Astrocyte (in vitro differentiated cells and primary cell): Measurements from ENCODE around the gene LIMS2. TPM values are rescaled to one million over a fixed set of nuclear protein-coding genes. Genes with fewer than 3 reads are reported as not detected.

Experiments
- DNase-seq: peaks from one replicate; pipeline ENCODE4 v3.0.0-alpha.2; 2010; ENCODE audit warnings: low read depth
- FAIRE-seq: peaks from 2 replicates; lab custom pipeline; 2011; peaks lifted over from hg19 to GRCh38; lab: Jason Lieb, UNC
- H2AFZ ChIP-seq: 2 replicates; pipeline ENCODE4 v1.6.0; 2012; ENCODE audit warnings: low read depth, low read length, inconsistent platforms
- H3K27ac ChIP-seq: 2 replicates; pipeline ENCODE4 v1.5.1; 2011; ENCODE audit warnings: low read depth, low read length, inconsistent platforms
- H3K27me3 ChIP-seq: 2 replicates; pipeline ENCODE4 v1.6.0; 2011; ENCODE audit warnings: low read length, inconsistent platforms; ENCODE audit not compliant: insufficient read depth
- H3K36me3 ChIP-seq: 2 replicates; pipeline ENCODE4 v1.5.1; 2011; ENCODE audit warnings: low read length, inconsistent platforms; ENCODE audit not compliant: insufficient read depth
- H3K4me1 ChIP-seq: 2 replicates; pipeline ENCODE4 v1.5.1; 2011; ENCODE audit warnings: low read length, inconsistent platforms; ENCODE audit not compliant: insufficient read depth
- H3K4me2 ChIP-seq: 2 replicates; pipeline ENCODE4 v1.6.0; 2012; ENCODE audit warnings: low read length, inconsistent platforms
- H3K4me3 ChIP-seq: 2 replicates; pipeline ENCODE4 v1.5.1; 2011; ENCODE audit warnings: low read depth, mild to moderate bottlenecking, low read length, inconsistent platforms; ENCODE audit not compliant: insufficient read depth
- H3K79me2 ChIP-seq: 2 replicates; pipeline ENCODE4 v1.6.0; 2012; ENCODE audit warnings: mild to moderate bottlenecking, low read length, inconsistent platforms; ENCODE audit not compliant: insufficient read depth
- H3K9ac ChIP-seq: 2 replicates; pipeline ENCODE4 v1.6.0; 2012; ENCODE audit warnings: mild to moderate bottlenecking, low read length, inconsistent platforms
- H3K9me3 ChIP-seq: 2 replicates; pipeline ENCODE4 v1.5.1; 2012; ENCODE audit warnings: low read depth, mild to moderate bottlenecking, low read length, inconsistent platforms; ENCODE audit not compliant: insufficient read depth
- H4K20me1 ChIP-seq: 2 replicates; pipeline ENCODE4 v1.6.0; 2012; ENCODE audit warnings: low read length, inconsistent platforms; ENCODE audit not compliant: insufficient read depth
- H3K27ac Mint-ChIP-seq: one replicate; pipeline ENCODE4 v1.8.0; 2021; ENCODE audit warnings: mild to moderate bottlenecking, mixed read lengths; ENCODE audit not compliant: unreplicated experiment
- H3K27me3 Mint-ChIP-seq: one replicate; pipeline ENCODE4 v1.8.0; 2021; ENCODE audit warnings: low read depth, mixed read lengths; ENCODE audit not compliant: unreplicated experiment
- H3K36me3 Mint-ChIP-seq: one replicate; pipeline ENCODE4 v1.8.0; 2021; ENCODE audit warnings: low read depth, mixed read lengths; ENCODE audit not compliant: unreplicated experiment
- H3K4me1 Mint-ChIP-seq: one replicate; pipeline ENCODE4 v1.8.0; 2021; ENCODE audit warnings: low read depth, mixed read lengths; ENCODE audit not compliant: unreplicated experiment
- H3K4me3 Mint-ChIP-seq: one replicate; pipeline ENCODE4 v1.8.0; 2021; ENCODE audit warnings: mild to moderate bottlenecking, moderate library complexity, mixed read lengths; ENCODE audit not compliant: unreplicated experiment
- H3K9me3 Mint-ChIP-seq: one replicate; pipeline ENCODE4 v1.8.0; 2021; ENCODE audit warnings: mild to moderate bottlenecking, mixed read lengths; ENCODE audit not compliant: unreplicated experiment
- CTCF ChIP-seq: IDR thresholded peaks from 2 replicates; pipeline ENCODE4 v1.5.1; 2011; ENCODE audit warnings: low read depth, mild to moderate bottlenecking, inconsistent platforms, low read length, moderate library complexity; ENCODE audit not compliant: insufficient read depth
- EZH2 ChIP-seq: IDR thresholded peaks from 2 replicates; pipeline ENCODE4 v1.6.1; 2012; ENCODE audit warnings: mild to moderate bottlenecking, low read length, inconsistent platforms; ENCODE audit not compliant: insufficient read depth
- total RNA-seq: library from RNA; stranded (reverse); gene quantifications from 2 replicates; pipeline ENCODE4 v1.2.1, GENCODE V29; 2021

The LIMS2 gene
- total RNA-seq, 1 donor from 2014 or later: 73.3 TPM

DNA sequence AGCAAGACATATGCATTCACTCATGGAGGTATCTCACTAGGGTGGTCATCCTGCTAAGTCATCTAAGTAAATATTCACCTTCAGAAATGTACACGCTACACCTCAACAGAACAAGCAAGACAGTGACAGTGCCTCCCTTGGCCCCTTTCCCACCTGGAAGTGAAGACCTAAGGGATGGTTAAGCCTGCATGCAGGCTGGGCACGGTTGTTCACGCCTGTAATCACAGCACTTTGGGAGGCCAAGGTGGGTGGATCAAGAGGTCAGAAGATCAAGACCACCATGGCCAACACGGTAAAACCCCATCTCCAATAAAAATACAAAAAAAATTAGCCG lies 4.4 kb downstream of the LIMS2 start:
- no peaks in the 10 kb centered on the region for H3K9me3 Mint-ChIP-seq
- H3K36me3 ChIP-seq: no peaks in the 10 kb centered on the region
- H3K4me3 ChIP-seq: no peak overlapping the region
- H3K4me2 ChIP-seq: no peak overlapping the region
- no peak overlapping the region for H3K4me3 Mint-ChIP-seq
- H3K9ac ChIP-seq: no peak overlapping the region
- peaks cover 19% of the 10 kb centered on the region for H4K20me1 ChIP-seq
- H3K27ac Mint-ChIP-seq: no peak overlapping the region
- H3K9me3 ChIP-seq: no peaks in the 10 kb centered on the region
- no peak overlapping the region for H3K27ac ChIP-seq
- peaks cover 7% of the 10 kb centered on the region for H3K79me2 ChIP-seq
- H3K4me1 ChIP-seq: peaks cover 11% of the 10 kb centered on the region
- DNase-seq (no peak), FAIRE-seq (no peak)
- H3K27me3 Mint-ChIP-seq: no peaks in the 10 kb centered on the region
- peaks cover 18% of the 10 kb centered on the region for H3K4me1 Mint-ChIP-seq
- no peak for TF ChIP-seq CTCF
- H3K36me3 Mint-ChIP-seq: peaks cover 6% of the 10 kb centered on the region
- H2AFZ ChIP-seq: no peak overlapping the region
- H3K27me3 ChIP-seq: peaks cover 4% of the 10 kb centered on the region

- H3K4me1 ChIP-seq: peaks cover 7% of the 10 kb centered on the region
- H3K9me3 Mint-ChIP-seq: no peaks in the 10 kb centered on the region
- H3K4me1 Mint-ChIP-seq: peaks cover 15% of the 10 kb centered on the region
- H3K9ac ChIP-seq: no peak overlapping the region
- TF ChIP-seq CTCF (no peak), EZH2 (no peak)
- H3K36me3 ChIP-seq: no peaks in the 10 kb centered on the region
- no peak for FAIRE-seq
- peaks cover 7% of the 10 kb centered on the region for H3K79me2 ChIP-seq
- no peak overlapping the region for H2AFZ ChIP-seq
- H3K4me3 ChIP-seq: no peak overlapping the region
- H3K36me3 Mint-ChIP-seq: peaks cover 6% of the 10 kb centered on the region
- no peaks in the 10 kb centered on the region for H3K9me3 ChIP-seq
- no peak overlapping the region for H3K4me2 ChIP-seq
- peaks cover 4% of the 10 kb centered on the region for H3K27me3 ChIP-seq
- no peak for DNase-seq
- peaks cover under 1% of the 10 kb centered on the region for H3K27me3 Mint-ChIP-seq
- no peak overlapping the region for H3K27ac Mint-ChIP-seq
- H3K27ac ChIP-seq: no peak overlapping the region
- peaks cover 23% of the 10 kb centered on the region for H4K20me1 ChIP-seq
- H3K4me3 Mint-ChIP-seq: no peak overlapping the region
These were observed 5.0 kb downstream of the LIMS2 start for GRCh38 chr2:127670055-127670956.

GRCh38 chr2:127669056-127669455 lies 6.3 kb downstream of the LIMS2 start:
- Histone ChIP-seq H3K27ac (no peak overlapping the region), H3K79me2 (peaks cover 7% of the 10 kb centered on the region), H3K27me3 (peaks cover 13% of the 10 kb centered on the region), H3K9me3 (no peaks in the 10 kb centered on the region), H4K20me1 (peaks cover 32% of the 10 kb centered on the region), H3K4me2 (no peak overlapping the region), H2AFZ (no peak overlapping the region), H3K36me3 (no peaks in the 10 kb centered on the region), H3K4me1 (peaks cover 5% of the 10 kb centered on the region), H3K9ac (no peak overlapping the region), H3K4me3 (no peak overlapping the region)
- FAIRE-seq (no peak), DNase-seq (no peak)
- no peaks in the 10 kb centered on the region for H3K9me3 Mint-ChIP-seq
- peaks cover 9% of the 10 kb centered on the region for H3K36me3 Mint-ChIP-seq
- no peak overlapping the region for H3K27ac Mint-ChIP-seq
- peaks cover 15% of the 10 kb centered on the region for H3K4me1 Mint-ChIP-seq
- H3K4me3 Mint-ChIP-seq: no peak overlapping the region
- TF ChIP-seq EZH2 (no peak), CTCF (no peak)
- peaks cover 7% of the 10 kb centered on the region for H3K27me3 Mint-ChIP-seq
